ENCODE measurements around the gene ACTR2. TPM values are rescaled to one million over a fixed set of nuclear protein-coding genes. Genes with fewer than 3 reads are reported as not detected.

The ACTR2 gene
- total and polyA plus RNA-seq, 2 of the 13 experiments (the other 11 are each of a cell fraction or from before 2014, with no cell fraction given) = 51.2 to 100 TPM

DNA sequence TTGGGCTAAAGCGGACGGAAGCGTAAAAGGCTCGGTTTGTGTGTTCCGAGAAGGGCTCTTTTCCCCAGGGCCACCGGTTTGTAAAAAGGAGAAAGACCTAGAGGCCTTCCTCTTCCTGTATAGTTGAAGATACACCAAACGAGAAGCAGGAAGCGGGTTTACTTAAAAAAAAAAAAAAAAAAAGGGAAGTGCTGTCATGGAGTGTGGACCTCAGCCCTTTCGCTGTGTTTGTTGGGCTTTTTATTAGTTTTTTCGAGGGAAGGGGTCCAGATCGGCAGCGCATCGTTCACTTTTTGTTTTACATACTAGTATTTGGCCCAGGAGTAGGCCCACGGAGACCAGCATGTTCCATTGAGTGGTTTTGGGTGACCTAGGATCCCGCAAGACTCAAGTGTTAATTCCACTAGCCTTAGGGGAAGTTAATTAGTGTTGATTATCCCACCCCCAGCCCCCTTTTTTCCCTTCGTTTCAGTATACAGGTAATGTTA, 676 bp downstream of the ACTR2 start (continued):
- no peak for TF ChIP-seq ZNF629 (CRISPR knock-in tag; conservative IDR thresholded peaks at IDR 0.05)
- TF ChIP-seq NCOR1 (IDR thresholded peaks at IDR 0.05; ENCODE audit: borderline replicate concordance, low read length) = no peak
- no peak for TF ChIP-seq NFKB2 (CRISPR knock-in tag; IDR thresholded peaks at IDR 0.05; ENCODE audit: borderline replicate concordance)
- peak; percentile 15 for TF ChIP-seq ASH2L (IDR thresholded peaks at IDR 0.05; ENCODE audit: insufficient read length, low read depth, low read length)
- no peak for TF ChIP-seq RAD21 (CRISPR knock-in tag; IDR thresholded peaks at IDR 0.05)
- TF ChIP-seq ZNF770 (CRISPR knock-in tag; IDR thresholded peaks at IDR 0.05) = no peak
- peak; percentile 52; the same call in 1 of the 2 replicates for TF ChIP-seq ZNF879 (CRISPR knock-in tag; IDR thresholded peaks at IDR 0.05)
- no peak for TF ChIP-seq ZNF468 (CRISPR knock-in tag; IDR thresholded peaks at IDR 0.05)
- TF ChIP-seq, protein P1, sequence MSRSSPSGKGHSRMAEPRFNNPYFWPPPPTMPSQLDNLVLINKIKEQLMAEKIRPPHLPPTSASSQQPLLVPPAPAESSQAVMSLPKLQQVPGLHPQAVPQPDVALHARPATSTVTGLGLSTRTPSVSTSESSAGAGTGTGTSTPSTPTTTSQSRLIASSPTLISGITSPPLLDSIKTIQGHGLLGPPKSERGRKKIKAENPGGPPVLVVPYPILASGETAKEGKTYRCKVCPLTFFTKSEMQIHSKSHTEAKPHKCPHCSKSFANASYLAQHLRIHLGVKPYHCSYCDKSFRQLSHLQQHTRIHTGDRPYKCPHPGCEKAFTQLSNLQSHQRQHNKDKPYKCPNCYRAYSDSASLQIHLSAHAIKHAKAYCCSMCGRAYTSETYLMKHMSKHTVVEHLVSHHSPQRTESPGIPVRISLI (CRISPR knock-in tag; IDR thresholded peaks at IDR 0.05; ENCODE audit: borderline replicate concordance) = peak; percentile 55; the same call in 1 of the 2 replicates
- TF ChIP-seq, protein P2, sequence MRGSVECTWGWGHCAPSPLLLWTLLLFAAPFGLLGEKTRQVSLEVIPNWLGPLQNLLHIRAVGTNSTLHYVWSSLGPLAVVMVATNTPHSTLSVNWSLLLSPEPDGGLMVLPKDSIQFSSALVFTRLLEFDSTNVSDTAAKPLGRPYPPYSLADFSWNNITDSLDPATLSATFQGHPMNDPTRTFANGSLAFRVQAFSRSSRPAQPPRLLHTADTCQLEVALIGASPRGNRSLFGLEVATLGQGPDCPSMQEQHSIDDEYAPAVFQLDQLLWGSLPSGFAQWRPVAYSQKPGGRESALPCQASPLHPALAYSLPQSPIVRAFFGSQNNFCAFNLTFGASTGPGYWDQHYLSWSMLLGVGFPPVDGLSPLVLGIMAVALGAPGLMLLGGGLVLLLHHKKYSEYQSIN (CRISPR knock-in tag; IDR thresholded peaks at IDR 0.05; ENCODE audit: borderline replicate concordance) = no peak
- no peak for TF ChIP-seq ZNF644 (CRISPR knock-in tag; IDR thresholded peaks at IDR 0.05; ENCODE audit: low read depth)
- no peak for TF ChIP-seq ZMYM3 (CRISPR knock-in tag; IDR thresholded peaks at IDR 0.05)
- TF ChIP-seq ZNF773 (CRISPR knock-in tag; IDR thresholded peaks at IDR 0.05; ENCODE audit: borderline replicate concordance) = no peak
- no peak for TF ChIP-seq ZNF160 (CRISPR knock-in tag; IDR thresholded peaks at IDR 0.05)
- 0 out of 2 replicates have a peak, but pooled peaks have one; percentile 5 for TF ChIP-seq RARG (CRISPR knock-in tag; IDR thresholded peaks at IDR 0.05; ENCODE audit: low read depth)
- TF ChIP-seq SMC3 (IDR thresholded peaks at IDR 0.05; ENCODE audit: low read length) = no peak
- no peak for TF ChIP-seq GPN1 (CRISPR knock-in tag; IDR thresholded peaks at IDR 0.05; ENCODE audit: borderline replicate concordance)
- TF ChIP-seq ZBTB37 (CRISPR knock-in tag; IDR thresholded peaks at IDR 0.05) = peak; percentile 19; the same call in 1 of the 2 replicates
- TF ChIP-seq ETS1 (CRISPR knock-in tag; IDR thresholded peaks at IDR 0.05) = no peak
- no peak for TF ChIP-seq TEAD2 (CRISPR knock-in tag; IDR thresholded peaks at IDR 0.05)
- no peak for TF ChIP-seq ZNF282 (IDR thresholded peaks at IDR 0.05; ENCODE audit: partially characterized antibody)
- no peak for TF ChIP-seq ZSCAN12 (CRISPR knock-in tag; IDR thresholded peaks at IDR 0.05)
- no peak for TF ChIP-seq ELF3 (CRISPR knock-in tag; IDR thresholded peaks at IDR 0.05)

Data from HepG2 (cell line).